GM12892 (cell line): ENCODE measurements around the gene ACER3.

Experiments
- POLR2AphosphoS5 ChIP-seq: IDR thresholded peaks from 2 replicates; pipeline ENCODE4 v1.6.1; 2011; ENCODE audit warnings: low read depth, low read length, control low read depth
- TAF1 ChIP-seq: IDR thresholded peaks from 2 replicates; pipeline ENCODE4 v1.6.1; 2011; ENCODE audit warnings: low read depth, mild to moderate bottlenecking, control low read depth, low read length, borderline replicate concordance

GRCh38 chr11:76990628-76991027 lies 129.9 kb downstream of the ACER3 start:
- TF ChIP-seq TAF1 (no peak), POLR2AphosphoS5 (no peak)
